Pancreas (tissue), 10 donors: ENCODE data around the gene RARS2. TPM values are rescaled to one million over a fixed set of nuclear protein-coding genes. Genes with fewer than 3 reads are reported as not detected.

Source experiments
- ATAC-seq, 4 donors: fragments of 200-7000 bp; cut with Tn5 transposase; one replicate each; pipeline versions ENCODE4 v1.8.0 to v1.9.1; 2020; ENCODE audit warnings: mild to moderate bottlenecking in 4 of 4, moderate library complexity in 4 of 4
- DNase-seq, 6 donors: peaks; one replicate each; pipeline ENCODE4 v3.0.0-alpha.2; 2020
- FAIRE-seq: peaks from 2 replicates; lab custom pipeline; 2012; peaks lifted over from hg19 to GRCh38; lab: Jason Lieb, UNC
- H3K27ac ChIP-seq, 4 donors: fragments of 200-600 bp; sonication (generic); 1 replicate in 3 of 4; 2 replicates in 1 of 4; pipeline versions ENCODE4 v1.5.0 to v1.8.0; 2020
- H3K27me3 ChIP-seq, 4 donors: fragments of 200-600 bp; one replicate each; pipeline ENCODE4 v1.8.0; 2021
- H3K36me3 ChIP-seq, 3 donors: fragments of 200-600 bp; sonication (generic) in 1 of 3; one replicate each; pipeline versions ENCODE4 v1.5.0 to v1.8.0; 2020 to 2021
- H3K4me1 ChIP-seq, 3 donors: fragments of 200-600 bp; one replicate each; pipeline ENCODE4 v1.8.0; 2021
- H3K4me3 ChIP-seq, 4 donors: fragments of 200-600 bp; sonication (generic) in 2 of 4; one replicate each; pipeline versions ENCODE4 v1.5.0 to v1.8.0; 2020 to 2021
- H3K9me3 ChIP-seq, 4 donors: fragments of 200-600 bp; one replicate each; pipeline ENCODE4 v1.8.0; 2021
- CTCF ChIP-seq, 4 donors: fragments of 200-600 bp; sonication (generic) in 3 of 4; IDR thresholded peaks; one replicate each; pipeline versions ENCODE4 v1.5.0 to v1.8.0; 2021; ENCODE audit warnings: antibody characterized with exemption in 4 of 4
- WGBS, 2 donors: extraction: QIAGEN DNeasy Blood & Tissue Kit; methylation state at CpG; one replicate each; pipeline ENCODE4 v1.1.7; 2013; 5-methylcytosine and 5-hydroxymethylcytosine counted together
- intact Hi-C, 3 donors: fragments of 100-400 bp; cut with DNase I; formaldehyde crosslinking; loops; one replicate each; pipeline versions ENCODE4 v1.11.1 to v1.14.2; 2022
- polyA plus RNA-seq, 2 donors: library from polyadenylated mRNA; stranded (reverse); fragments of 200-250 nt; gene quantifications; one replicate each; pipeline ENCODE4 v1.2.3, GENCODE V29; 2013
- total RNA-seq, 6 donors: library from RNA; stranded (reverse); fragmentation: NEBNext Ultra II Directional in 4 of 6; extraction: Animal tissue kit (Norgen Biotek cat#: 25700) in 4 of 6; gene quantifications; one replicate each; pipeline versions ENCODE4 v1.2.1 to v1.2.4, GENCODE V29; 2021 to 2023
- donor health status: healthy with polysubstance abuse.
- donor health status: DM: no; HTN: no; CAD: no; lungs with moderate emphysema.
- donor health status: DM: no; HTN: no; CAD: no.
- donor health status: control.
- donor health status: control.
- donor health status: Bipolar disorder and iron deficiency.
- donor health status: DM: yes; HTN: yes; CAD: no.
- donor health status: DM: no; HTN: no; CAD: no.
- donor health status: DM: no; HTN: no; CAD: no.
- donor health status: DM: yes; HTN: yes; CAD: no.

The RARS2 gene
- total and polyA plus RNA-seq, 8 donors = 7.5 to 21.7 (median 16.4) TPM

- FAIRE-seq (no peak), ATAC-seq (no peak), DNase-seq (no peak)
- H3K27ac ChIP-seq = no peak overlapping the region
- intact Hi-C loops = no loop called here
- H3K9me3 ChIP-seq = no peaks in the 10 kb centered on the region
- peaks cover 0 to 7% (median 0%) of the 10 kb centered on the region in 3 donors for H3K36me3 ChIP-seq
- H3K4me1 ChIP-seq = peaks cover 0 to 7% (median 0%) of the 10 kb centered on the region in 3 donors
- H3K4me3 ChIP-seq = no peak overlapping the region
- no peaks in the 10 kb centered on the region for H3K27me3 ChIP-seq
- TF ChIP-seq CTCF (IDR thresholded peaks at IDR 0.05) = no peak
- 86 to 89% methylated on average over 1 of the region's 1 CpG for WGBS, 2 donors
These were observed 60.6 kb downstream of the RARS2 start for GRCh38 chr6:87529221-87529620.

GRCh38 chr6:87522686-87523085 lies 67.1 kb downstream of the RARS2 start:
- 90 to 93% methylated on average over 3 of the region's 3 CpGs for WGBS, 2 donors
- no peak overlapping the region for H3K4me3 ChIP-seq
- DNase-seq = no peak
- H3K9me3 ChIP-seq = no peaks in the 10 kb centered on the region
- intact Hi-C loops = no loop called here
- no peak overlapping the region for H3K27ac ChIP-seq
- no peak for ATAC-seq
- no peaks in the 10 kb centered on the region for H3K27me3 ChIP-seq
- FAIRE-seq = no peak
- TF ChIP-seq CTCF (IDR thresholded peaks at IDR 0.05) = no peak
- peaks cover 0 to 29% (median 11%) of the 10 kb centered on the region in 3 donors for H3K36me3 ChIP-seq
- H3K4me1 ChIP-seq = no peaks in the 10 kb centered on the region

DNA sequence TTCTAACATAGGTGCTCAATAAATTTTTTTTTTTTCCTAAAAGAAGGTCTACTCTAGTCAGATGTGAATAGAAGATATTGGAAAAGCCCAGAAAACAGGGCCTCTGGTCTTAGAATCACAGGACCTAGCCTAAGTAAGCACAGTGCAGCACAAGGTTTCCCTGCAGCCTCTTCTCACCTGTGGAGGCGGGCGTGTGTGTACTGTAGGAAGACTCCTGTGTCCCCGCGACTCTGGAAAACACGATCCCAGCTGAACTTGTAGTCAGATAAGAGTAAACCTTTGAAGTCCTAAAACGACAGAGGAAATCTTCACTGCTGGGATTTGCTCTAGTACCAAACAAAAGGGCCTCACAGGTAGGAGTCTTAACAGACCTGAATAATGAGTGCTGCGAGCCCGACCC lies 71.3 kb downstream of the RARS2 start:
- no peak for TF ChIP-seq CTCF (IDR thresholded peaks at IDR 0.05)
- peaks cover 0 to 36% (median 17%) of the 10 kb centered on the region in 3 donors for H3K36me3 ChIP-seq
- no peak for FAIRE-seq

GRCh38 chr6:87514831-87515230 lies 75.0 kb downstream of the RARS2 start:
- H3K36me3 ChIP-seq = peaks cover 0 to 44% (median 24%) of the 10 kb centered on the region in 3 donors
- H3K9me3 ChIP-seq = no peaks in the 10 kb centered on the region
- H3K4me3 ChIP-seq = no peak overlapping the region
- H3K27me3 ChIP-seq = no peaks in the 10 kb centered on the region
- intact Hi-C loops = no loop called here
- DNase-seq (no peak), ATAC-seq (no peak), FAIRE-seq (no peak)
- 66 to 68% methylated on average over 2 of the region's 2 CpGs for WGBS, 2 donors
- no peak for TF ChIP-seq CTCF (IDR thresholded peaks at IDR 0.05)
- H3K27ac ChIP-seq = no peak overlapping the region
- no peaks in the 10 kb centered on the region for H3K4me1 ChIP-seq

More for the DNA sequence above, 71.3 kb downstream of the RARS2 start:
- DNase-seq (no peak), ATAC-seq (no peak)
- Histone ChIP-seq H3K4me1 (no peaks in the 10 kb centered on the region), H3K9me3 (no peaks in the 10 kb centered on the region), H3K27ac (no peak overlapping the region), H3K4me3 (no peak overlapping the region), H3K27me3 (no peaks in the 10 kb centered on the region)
- intact Hi-C loops = no loop called here
- WGBS, 2 donors = 90% methylated on average over 8 of the region's 8 CpGs

GRCh38 chr6:87504441-87504840 lies 85.3 kb downstream of the RARS2 start:
- no peak for TF ChIP-seq CTCF (IDR thresholded peaks at IDR 0.05)
- H3K36me3 ChIP-seq = peaks cover 0 to 6% (median 0%) of the 10 kb centered on the region in 3 donors
- ATAC-seq (no peak), DNase-seq (no peak), FAIRE-seq (no peak)
- WGBS, 2 donors = 76 to 86% methylated on average over 1 of the region's 1 CpG
- intact Hi-C loops = no loop called here
- no peak overlapping the region for H3K4me3 ChIP-seq
- no peak overlapping the region for H3K27ac ChIP-seq
- H3K27me3 ChIP-seq = no peaks in the 10 kb centered on the region
- no peaks in the 10 kb centered on the region for H3K9me3 ChIP-seq
- no peaks in the 10 kb centered on the region for H3K4me1 ChIP-seq
